WTC11 (cell line): ENCODE data around the gene SLC29A1. TPM values are rescaled to one million over a fixed set of nuclear protein-coding genes. Genes with fewer than 3 reads are reported as not detected.

ENCODE experiments used
- ATAC-seq: fragments of 200-7000 bp; cut with Tn5 transposase; 2 replicates; pipeline ENCODE4 v1.10.0; 2021; ENCODE audit warnings: mild to moderate bottlenecking, moderate library complexity
- CTCF ChIA-PET: fragments of 300-600 bp; sonication (Branson Sonifier 250); formaldehyde crosslinking; loops from one replicate; lab custom pipeline; 2021; ENCODE audit warnings: antibody characterized with exemption; lab: Charles Lee
- POLR2A ChIA-PET: fragments of 350-600 bp; sonication (Branson Sonifier 250); formaldehyde crosslinking; loops from one replicate; lab custom pipeline; 2021; ENCODE audit warnings: antibody characterized with exemption; lab: Charles Lee
- DNase-seq: peaks from one replicate; pipeline ENCODE4 v3.0.0; 2021; ENCODE audit warnings: low spot score
- H3K27ac Mint-ChIP-seq: 2 replicates; pipeline ENCODE4 v1.8.0; 2021; ENCODE audit warnings: mixed read lengths
- H3K27me3 Mint-ChIP-seq: 2 replicates; pipeline ENCODE4 v1.8.0; 2021; ENCODE audit warnings: low read depth, mild to moderate bottlenecking, moderate library complexity, mixed read lengths
- H3K36me3 Mint-ChIP-seq: 2 replicates; pipeline ENCODE4 v1.8.0; 2021; ENCODE audit warnings: mixed read lengths
- H3K4me1 Mint-ChIP-seq: 2 replicates; pipeline ENCODE4 v1.8.0; 2022; ENCODE audit warnings: mixed read lengths
- H3K4me3 Mint-ChIP-seq: 2 replicates; pipeline ENCODE4 v1.8.0; 2021; ENCODE audit warnings: mild to moderate bottlenecking, moderate library complexity, mixed read lengths
- H3K9me3 Mint-ChIP-seq: 2 replicates; pipeline ENCODE4 v1.8.0; 2021; ENCODE audit warnings: mixed read lengths
- ESRRA ChIP-seq: sonication (generic); formaldehyde crosslinking; IDR thresholded peaks from 2 replicates; pipeline ENCODE4 v1.8.1; 2022; ENCODE audit warnings: mild to moderate bottlenecking, missing genetic modification reagents, borderline replicate concordance
- ETV6 ChIP-seq: sonication (generic); formaldehyde crosslinking; IDR thresholded peaks from 2 replicates; pipeline ENCODE4 v1.8.1; 2022; ENCODE audit warnings: mild to moderate bottlenecking, missing genetic modification reagents
- FOXJ3 ChIP-seq: sonication (generic); formaldehyde crosslinking; IDR thresholded peaks from 2 replicates; pipeline ENCODE4 v1.9.0; 2021; ENCODE audit warnings: missing genetic modification reagents, mild to moderate bottlenecking, borderline replicate concordance
- FOXK1 ChIP-seq: sonication (generic); formaldehyde crosslinking; IDR thresholded peaks from 2 replicates; pipeline ENCODE4 v1.8.0; 2022; ENCODE audit warnings: mild to moderate bottlenecking, moderate library complexity, missing genetic modification reagents
- GABPB1 ChIP-seq: sonication (generic); formaldehyde crosslinking; IDR thresholded peaks from 2 replicates; pipeline ENCODE4 v1.8.1; 2023; ENCODE audit warnings: mild to moderate bottlenecking, missing genetic modification reagents
- GRHL2 ChIP-seq: fragments of 250-450 bp; sonication (Bioruptor Pico); IDR thresholded peaks from 2 replicates; pipeline ENCODE4 v1.8.0; 2022; ENCODE audit warnings: mild to moderate bottlenecking, moderate library complexity; ENCODE audit not compliant: insufficient replicate concordance, severe bottlenecking
- MXD4 ChIP-seq: fragments of 250-450 bp; sonication (Bioruptor Pico); IDR thresholded peaks from 2 replicates; pipeline ENCODE4 v1.8.0; 2021; ENCODE audit warnings: mild to moderate bottlenecking, moderate library complexity, borderline replicate concordance
- RELA ChIP-seq: sonication (generic); formaldehyde crosslinking; IDR thresholded peaks from 2 replicates; pipeline ENCODE4 v1.8.1; 2022; ENCODE audit warnings: missing genetic modification reagents, mild to moderate bottlenecking, borderline replicate concordance
- SOX15 ChIP-seq: fragments of 250-450 bp; sonication (Bioruptor Pico); IDR thresholded peaks from 2 replicates; pipeline ENCODE4 v1.9.0; 2021; ENCODE audit warnings: mild to moderate bottlenecking
- TEAD1 ChIP-seq: sonication (generic); formaldehyde crosslinking; IDR thresholded peaks from 2 replicates; pipeline ENCODE4 v1.8.0; 2022; ENCODE audit warnings: mild to moderate bottlenecking, missing genetic modification reagents
- TP53 ChIP-seq: sonication (generic); formaldehyde crosslinking; IDR thresholded peaks from 2 replicates; pipeline ENCODE4 v1.8.1; 2023; ENCODE audit warnings: mild to moderate bottlenecking, missing genetic modification reagents
- ZNF138 ChIP-seq: sonication (generic); formaldehyde crosslinking; conservative IDR thresholded peaks from 2 replicates; pipeline ENCODE4 v1.8.1; 2022; ENCODE audit warnings: mild to moderate bottlenecking, moderate library complexity, missing genetic modification reagents
- ZNF396 ChIP-seq: fragments of 250-450 bp; sonication (Bioruptor Pico); IDR thresholded peaks from 2 replicates; pipeline ENCODE4 v1.8.0; 2021; ENCODE audit warnings: mild to moderate bottlenecking, moderate library complexity, borderline replicate concordance
- ZNF423 ChIP-seq: fragments of 250-450 bp; sonication (Bioruptor Pico); IDR thresholded peaks from 2 replicates; pipeline ENCODE4 v2.1.2; 2022; ENCODE audit warnings: mild to moderate bottlenecking, moderate library complexity
- ZNF671 ChIP-seq: fragments of 250-450 bp; sonication (Bioruptor Pico); IDR thresholded peaks from 2 replicates; pipeline ENCODE4 v1.8.0; 2021; ENCODE audit warnings: mild to moderate bottlenecking
- total RNA-seq: library from RNA; stranded (reverse); gene quantifications from 3 replicates; pipeline ENCODE4 v1.2.3, GENCODE V29; 2021
- TF ChIP-seq, protein P1 (sequence below): sonication (generic); formaldehyde crosslinking; IDR thresholded peaks from 2 replicates; pipeline ENCODE4 v1.8.1; 2023; ENCODE audit warnings: mild to moderate bottlenecking, missing genetic modification reagents
- TF ChIP-seq, protein P2 (sequence below): fragments of 250-450 bp; sonication (Bioruptor Pico); IDR thresholded peaks from 2 replicates; pipeline ENCODE4 v1.9.0; 2021; ENCODE audit warnings: mild to moderate bottlenecking
- TF ChIP-seq, protein P3 (sequence below): fragments of 200-600 bp; IDR thresholded peaks from 2 replicates; pipeline ENCODE4 v1.8.0; 2022; ENCODE audit warnings: antibody characterized with exemption
- TF ChIP-seq, protein P4 (sequence below): sonication (generic); formaldehyde crosslinking; IDR thresholded peaks from 2 replicates; pipeline ENCODE4 v1.8.0; 2022; ENCODE audit warnings: mild to moderate bottlenecking, missing genetic modification reagents
- TF ChIP-seq, protein P5 (sequence below): sonication (generic); formaldehyde crosslinking; IDR thresholded peaks from 2 replicates; pipeline ENCODE4 v1.8.1; 2022; ENCODE audit warnings: mild to moderate bottlenecking, missing genetic modification reagents, moderate library complexity, borderline replicate concordance
- TF ChIP-seq, protein P6 (sequence below): sonication (generic); formaldehyde crosslinking; IDR thresholded peaks from 2 replicates; pipeline ENCODE4 v1.8.1; 2023; ENCODE audit warnings: mild to moderate bottlenecking, missing genetic modification reagents
- TF ChIP-seq, protein P7 (sequence below): sonication (generic); formaldehyde crosslinking; IDR thresholded peaks from 2 replicates; pipeline ENCODE4 v1.8.1; 2022; ENCODE audit warnings: low read depth, missing genetic modification reagents, borderline replicate concordance

The SLC29A1 gene
- total RNA-seq, 1 experiment from 2014 or later = 139 TPM

DNA sequence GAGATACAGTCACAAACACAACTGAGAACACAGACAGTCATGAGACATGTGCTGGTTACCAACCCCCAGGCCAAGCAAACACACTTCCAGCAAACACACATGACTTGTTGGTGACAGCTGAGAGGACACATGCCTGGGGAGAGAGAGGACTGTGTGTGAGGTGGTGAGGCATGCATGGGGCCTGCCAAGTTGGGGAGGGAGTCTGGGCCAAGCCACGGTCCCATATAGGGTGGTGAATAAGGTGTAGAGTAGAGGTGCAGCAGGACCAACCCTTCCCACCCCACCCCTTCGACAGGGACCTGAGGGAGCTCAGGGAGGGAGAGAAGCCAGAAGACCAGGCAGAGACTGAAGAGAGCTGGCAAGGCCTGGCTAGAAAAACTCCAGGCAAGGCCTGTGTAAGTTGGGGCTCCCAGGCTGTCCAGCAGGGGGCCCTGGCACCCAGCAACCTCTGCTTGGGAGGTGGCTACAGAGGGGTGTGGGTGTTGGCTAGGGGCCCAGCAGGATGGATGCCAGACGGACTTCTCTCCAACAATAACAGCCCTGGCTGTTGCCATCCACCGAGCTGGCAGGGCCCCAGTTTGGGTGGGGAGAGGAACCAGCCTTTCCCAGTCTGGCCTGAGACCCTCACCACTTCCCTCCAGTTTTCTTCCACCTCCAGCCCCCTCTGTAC lies 2.0 kb upstream of the SLC29A1 start (continued):
- TF ChIP-seq SOX15 (CRISPR knock-in tag) = no peak
- TF ChIP-seq, protein P1, sequence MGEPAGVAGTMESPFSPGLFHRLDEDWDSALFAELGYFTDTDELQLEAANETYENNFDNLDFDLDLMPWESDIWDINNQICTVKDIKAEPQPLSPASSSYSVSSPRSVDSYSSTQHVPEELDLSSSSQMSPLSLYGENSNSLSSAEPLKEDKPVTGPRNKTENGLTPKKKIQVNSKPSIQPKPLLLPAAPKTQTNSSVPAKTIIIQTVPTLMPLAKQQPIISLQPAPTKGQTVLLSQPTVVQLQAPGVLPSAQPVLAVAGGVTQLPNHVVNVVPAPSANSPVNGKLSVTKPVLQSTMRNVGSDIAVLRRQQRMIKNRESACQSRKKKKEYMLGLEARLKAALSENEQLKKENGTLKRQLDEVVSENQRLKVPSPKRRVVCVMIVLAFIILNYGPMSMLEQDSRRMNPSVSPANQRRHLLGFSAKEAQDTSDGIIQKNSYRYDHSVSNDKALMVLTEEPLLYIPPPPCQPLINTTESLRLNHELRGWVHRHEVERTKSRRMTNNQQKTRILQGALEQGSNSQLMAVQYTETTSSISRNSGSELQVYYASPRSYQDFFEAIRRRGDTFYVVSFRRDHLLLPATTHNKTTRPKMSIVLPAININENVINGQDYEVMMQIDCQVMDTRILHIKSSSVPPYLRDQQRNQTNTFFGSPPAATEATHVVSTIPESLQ (CRISPR knock-in tag) = no peak
- TF ChIP-seq RELA (CRISPR knock-in tag) = no peak
- TF ChIP-seq ZNF671 (CRISPR knock-in tag) = no peak
- no peak for TF ChIP-seq ESRRA
- TF ChIP-seq, protein P2, sequence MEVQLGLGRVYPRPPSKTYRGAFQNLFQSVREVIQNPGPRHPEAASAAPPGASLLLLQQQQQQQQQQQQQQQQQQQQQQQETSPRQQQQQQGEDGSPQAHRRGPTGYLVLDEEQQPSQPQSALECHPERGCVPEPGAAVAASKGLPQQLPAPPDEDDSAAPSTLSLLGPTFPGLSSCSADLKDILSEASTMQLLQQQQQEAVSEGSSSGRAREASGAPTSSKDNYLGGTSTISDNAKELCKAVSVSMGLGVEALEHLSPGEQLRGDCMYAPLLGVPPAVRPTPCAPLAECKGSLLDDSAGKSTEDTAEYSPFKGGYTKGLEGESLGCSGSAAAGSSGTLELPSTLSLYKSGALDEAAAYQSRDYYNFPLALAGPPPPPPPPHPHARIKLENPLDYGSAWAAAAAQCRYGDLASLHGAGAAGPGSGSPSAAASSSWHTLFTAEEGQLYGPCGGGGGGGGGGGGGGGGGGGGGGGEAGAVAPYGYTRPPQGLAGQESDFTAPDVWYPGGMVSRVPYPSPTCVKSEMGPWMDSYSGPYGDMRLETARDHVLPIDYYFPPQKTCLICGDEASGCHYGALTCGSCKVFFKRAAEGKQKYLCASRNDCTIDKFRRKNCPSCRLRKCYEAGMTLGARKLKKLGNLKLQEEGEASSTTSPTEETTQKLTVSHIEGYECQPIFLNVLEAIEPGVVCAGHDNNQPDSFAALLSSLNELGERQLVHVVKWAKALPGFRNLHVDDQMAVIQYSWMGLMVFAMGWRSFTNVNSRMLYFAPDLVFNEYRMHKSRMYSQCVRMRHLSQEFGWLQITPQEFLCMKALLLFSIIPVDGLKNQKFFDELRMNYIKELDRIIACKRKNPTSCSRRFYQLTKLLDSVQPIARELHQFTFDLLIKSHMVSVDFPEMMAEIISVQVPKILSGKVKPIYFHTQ = no peak
- 0 out of 2 replicates have a peak, but pooled peaks have one; percentile 14 for TF ChIP-seq FOXK1 (CRISPR knock-in tag)
- peak; percentile 35; the same call in 1 of the 2 replicates for TF ChIP-seq GABPB1
- TF ChIP-seq MXD4 = no peak
- TF ChIP-seq ZNF423 = peak; percentile 75
- TF ChIP-seq TP53 (CRISPR knock-in tag) = no peak
- TF ChIP-seq, protein P3, sequence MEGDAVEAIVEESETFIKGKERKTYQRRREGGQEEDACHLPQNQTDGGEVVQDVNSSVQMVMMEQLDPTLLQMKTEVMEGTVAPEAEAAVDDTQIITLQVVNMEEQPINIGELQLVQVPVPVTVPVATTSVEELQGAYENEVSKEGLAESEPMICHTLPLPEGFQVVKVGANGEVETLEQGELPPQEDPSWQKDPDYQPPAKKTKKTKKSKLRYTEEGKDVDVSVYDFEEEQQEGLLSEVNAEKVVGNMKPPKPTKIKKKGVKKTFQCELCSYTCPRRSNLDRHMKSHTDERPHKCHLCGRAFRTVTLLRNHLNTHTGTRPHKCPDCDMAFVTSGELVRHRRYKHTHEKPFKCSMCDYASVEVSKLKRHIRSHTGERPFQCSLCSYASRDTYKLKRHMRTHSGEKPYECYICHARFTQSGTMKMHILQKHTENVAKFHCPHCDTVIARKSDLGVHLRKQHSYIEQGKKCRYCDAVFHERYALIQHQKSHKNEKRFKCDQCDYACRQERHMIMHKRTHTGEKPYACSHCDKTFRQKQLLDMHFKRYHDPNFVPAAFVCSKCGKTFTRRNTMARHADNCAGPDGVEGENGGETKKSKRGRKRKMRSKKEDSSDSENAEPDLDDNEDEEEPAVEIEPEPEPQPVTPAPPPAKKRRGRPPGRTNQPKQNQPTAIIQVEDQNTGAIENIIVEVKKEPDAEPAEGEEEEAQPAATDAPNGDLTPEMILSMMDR = peak; percentile 45; the same call in 1 of the 2 replicates
- TF ChIP-seq TEAD1 (CRISPR knock-in tag) = no peak
- no peak for TF ChIP-seq GRHL2 (CRISPR knock-in tag)
- TF ChIP-seq ZNF396 (CRISPR knock-in tag) = no peak
- TF ChIP-seq, protein P4, sequence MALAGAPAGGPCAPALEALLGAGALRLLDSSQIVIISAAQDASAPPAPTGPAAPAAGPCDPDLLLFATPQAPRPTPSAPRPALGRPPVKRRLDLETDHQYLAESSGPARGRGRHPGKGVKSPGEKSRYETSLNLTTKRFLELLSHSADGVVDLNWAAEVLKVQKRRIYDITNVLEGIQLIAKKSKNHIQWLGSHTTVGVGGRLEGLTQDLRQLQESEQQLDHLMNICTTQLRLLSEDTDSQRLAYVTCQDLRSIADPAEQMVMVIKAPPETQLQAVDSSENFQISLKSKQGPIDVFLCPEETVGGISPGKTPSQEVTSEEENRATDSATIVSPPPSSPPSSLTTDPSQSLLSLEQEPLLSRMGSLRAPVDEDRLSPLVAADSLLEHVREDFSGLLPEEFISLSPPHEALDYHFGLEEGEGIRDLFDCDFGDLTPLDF (CRISPR knock-in tag) = no peak

DNA sequence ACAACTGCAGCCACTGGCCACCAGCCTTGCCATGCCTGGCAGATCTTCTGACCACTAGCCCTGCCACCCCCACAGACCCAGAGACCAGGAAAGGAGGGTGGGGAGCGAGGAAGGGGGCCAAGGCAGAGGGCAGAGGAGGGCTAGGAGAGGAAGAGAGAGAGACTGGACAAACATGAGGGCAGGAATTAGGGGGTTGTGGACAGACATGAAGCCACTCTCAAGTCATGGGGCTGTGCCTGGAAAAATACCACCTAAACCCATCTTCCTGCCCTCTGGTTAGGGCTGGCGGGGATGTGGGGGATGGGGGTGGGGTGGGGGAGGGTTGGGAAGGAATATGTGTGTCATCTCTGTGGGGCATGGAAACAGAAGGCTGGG lies 1.4 kb upstream of the SLC29A1 start:
- Mint-ChIP-seq H3K4me3 (no peak overlapping the region; the same call in 1 of the 2 replicates), H3K4me1 (peaks cover 69% of the 10 kb centered on the region), H3K36me3 (no peaks in the 10 kb centered on the region), H3K27ac (peak overlapping the region; percentile 53; the same call in 1 of the 2 replicates), H3K9me3 (no peaks in the 10 kb centered on the region), H3K27me3 (no peaks in the 10 kb centered on the region)
- POLR2A ChIA-PET = interaction anchor here (0.9 to 5.7 kb wide), 3 partner anchors 22 to 66 kb away, joined by 3 to 63 read pairs (median 3); partner anchors contain the start of gene HSP90AB1
- CTCF ChIA-PET = interaction anchor here (0.6 to 10.7 kb wide), 24 partner anchors 13 to 159 kb away, joined by 3 to 174 read pairs (median 5); partner anchors contain the start of genes HSP90AB1, SLC35B2 and TMEM151B
- ATAC-seq = no peak
- TF ChIP-seq, protein P5, sequence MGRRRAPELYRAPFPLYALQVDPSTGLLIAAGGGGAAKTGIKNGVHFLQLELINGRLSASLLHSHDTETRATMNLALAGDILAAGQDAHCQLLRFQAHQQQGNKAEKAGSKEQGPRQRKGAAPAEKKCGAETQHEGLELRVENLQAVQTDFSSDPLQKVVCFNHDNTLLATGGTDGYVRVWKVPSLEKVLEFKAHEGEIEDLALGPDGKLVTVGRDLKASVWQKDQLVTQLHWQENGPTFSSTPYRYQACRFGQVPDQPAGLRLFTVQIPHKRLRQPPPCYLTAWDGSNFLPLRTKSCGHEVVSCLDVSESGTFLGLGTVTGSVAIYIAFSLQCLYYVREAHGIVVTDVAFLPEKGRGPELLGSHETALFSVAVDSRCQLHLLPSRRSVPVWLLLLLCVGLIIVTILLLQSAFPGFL (CRISPR knock-in tag) = no peak
- TF ChIP-seq ETV6 (CRISPR knock-in tag) (no peak), FOXJ3 (CRISPR knock-in tag) (no peak), ZNF138 (CRISPR knock-in tag) (no peak)
- TF ChIP-seq, protein P6, sequence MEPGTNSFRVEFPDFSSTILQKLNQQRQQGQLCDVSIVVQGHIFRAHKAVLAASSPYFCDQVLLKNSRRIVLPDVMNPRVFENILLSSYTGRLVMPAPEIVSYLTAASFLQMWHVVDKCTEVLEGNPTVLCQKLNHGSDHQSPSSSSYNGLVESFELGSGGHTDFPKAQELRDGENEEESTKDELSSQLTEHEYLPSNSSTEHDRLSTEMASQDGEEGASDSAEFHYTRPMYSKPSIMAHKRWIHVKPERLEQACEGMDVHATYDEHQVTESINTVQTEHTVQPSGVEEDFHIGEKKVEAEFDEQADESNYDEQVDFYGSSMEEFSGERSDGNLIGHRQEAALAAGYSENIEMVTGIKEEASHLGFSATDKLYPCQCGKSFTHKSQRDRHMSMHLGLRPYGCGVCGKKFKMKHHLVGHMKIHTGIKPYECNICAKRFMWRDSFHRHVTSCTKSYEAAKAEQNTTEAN (CRISPR knock-in tag) = no peak
- TF ChIP-seq, protein P7, sequence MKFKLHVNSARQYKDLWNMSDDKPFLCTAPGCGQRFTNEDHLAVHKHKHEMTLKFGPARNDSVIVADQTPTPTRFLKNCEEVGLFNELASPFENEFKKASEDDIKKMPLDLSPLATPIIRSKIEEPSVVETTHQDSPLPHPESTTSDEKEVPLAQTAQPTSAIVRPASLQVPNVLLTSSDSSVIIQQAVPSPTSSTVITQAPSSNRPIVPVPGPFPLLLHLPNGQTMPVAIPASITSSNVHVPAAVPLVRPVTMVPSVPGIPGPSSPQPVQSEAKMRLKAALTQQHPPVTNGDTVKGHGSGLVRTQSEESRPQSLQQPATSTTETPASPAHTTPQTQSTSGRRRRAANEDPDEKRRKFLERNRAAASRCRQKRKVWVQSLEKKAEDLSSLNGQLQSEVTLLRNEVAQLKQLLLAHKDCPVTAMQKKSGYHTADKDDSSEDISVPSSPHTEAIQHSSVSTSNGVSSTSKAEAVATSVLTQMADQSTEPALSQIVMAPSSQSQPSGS (CRISPR knock-in tag) = no peak
- TF ChIP-seq, protein P3 = 0 out of 2 replicates have a peak, but pooled peaks have one; percentile 6
- DNase-seq = no peak
